Measurements from ENCODE around the gene BMPR1B.

DNA sequence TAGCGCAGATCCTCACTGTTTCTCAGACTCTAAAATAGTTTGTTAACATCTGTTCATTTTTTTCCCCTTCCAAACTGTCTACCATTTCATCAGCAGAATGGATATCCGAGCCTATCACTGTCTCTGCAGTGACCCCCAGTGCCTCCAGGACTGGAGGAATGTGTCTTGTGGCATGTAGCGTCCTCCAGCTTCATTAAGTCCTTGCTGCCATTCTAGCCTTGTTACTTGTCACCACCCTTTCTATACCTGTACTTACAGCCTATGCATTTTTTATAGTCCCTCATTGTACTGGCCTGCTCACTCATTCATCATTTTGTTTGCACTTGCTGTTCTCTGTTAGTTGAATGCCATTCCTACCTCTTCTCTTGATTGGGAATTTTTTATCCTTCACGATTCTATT is 179.1 kb downstream of the BMPR1B start:
- TF ChIP-seq EP300 (IDR thresholded peaks at IDR 0.05) (no peak), CTCF (IDR thresholded peaks at IDR 0.05) (no peak), POLR2A (IDR thresholded peaks at IDR 0.05) (no peak), POLR2AphosphoS5 (IDR thresholded peaks at IDR 0.05) (no peak)
